IPS-20b (cell line): ENCODE data around the gene ISL2.

Source experiments
- H3K27ac ChIP-seq: one replicate; pipeline ENCODE4 v1.5.1; 2013; ENCODE audit warnings: low read length
- H3K27me3 ChIP-seq: 2 replicates; pipeline ENCODE4 v1.6.1; 2013; ENCODE audit warnings: mild to moderate bottlenecking, low read length, inconsistent platforms; ENCODE audit not compliant: insufficient read depth
- H3K36me3 ChIP-seq: 2 replicates; pipeline ENCODE4 v1.6.1; 2013; ENCODE audit warnings: low read depth, mild to moderate bottlenecking, inconsistent platforms, low read length, moderate library complexity; ENCODE audit not compliant: insufficient read depth
- H3K4me1 ChIP-seq: 2 replicates; pipeline ENCODE4 v1.6.1; 2013; ENCODE audit warnings: mild to moderate bottlenecking, control low read depth, inconsistent platforms, low read length, moderate library complexity; ENCODE audit not compliant: insufficient read depth
- H3K4me3 ChIP-seq: 2 replicates; pipeline ENCODE4 v1.5.1; 2013; ENCODE audit warnings: mild to moderate bottlenecking, low read length, inconsistent platforms
- H3K9ac ChIP-seq: 2 replicates; pipeline ENCODE4 v1.6.1; 2013; ENCODE audit warnings: low read depth, mild to moderate bottlenecking, inconsistent platforms, low read length, moderate library complexity
- H3K9me3 ChIP-seq: 2 replicates; pipeline ENCODE4 v1.6.1; 2013; ENCODE audit warnings: mild to moderate bottlenecking, low read depth, low read length, inconsistent platforms; ENCODE audit not compliant: insufficient read depth

Gene ISL2

GRCh38 chr15:76345583-76345879, 9.0 kb downstream of the ISL2 start:
- Histone ChIP-seq H3K27me3 (peaks cover 100% of the 10 kb centered on the region), H3K27ac (no peak overlapping the region), H3K9me3 (no peaks in the 10 kb centered on the region; the same call in none of the 2 replicates), H3K4me3 (peak overlapping the region; percentile 69), H3K9ac (no peak overlapping the region), H3K36me3 (no peaks in the 10 kb centered on the region), H3K4me1 (peaks cover 3% of the 10 kb centered on the region; the same call in 1 of the 2 replicates)

- Histone ChIP-seq H3K9me3 (no peaks in the 10 kb centered on the region; the same call in none of the 2 replicates), H3K27ac (no peak overlapping the region), H3K9ac (no peak overlapping the region; the same call in 1 of the 2 replicates), H3K36me3 (no peaks in the 10 kb centered on the region), H3K4me3 (peak overlapping the region; percentile 69), H3K27me3 (peaks cover 99% of the 10 kb centered on the region), H3K4me1 (no peaks in the 10 kb centered on the region)
Observed at GRCh38 chr15:76345880-76346668, 9.5 kb downstream of the ISL2 start.

- Histone ChIP-seq H3K36me3 (no peaks in the 10 kb centered on the region), H3K27me3 (peaks cover 97% of the 10 kb centered on the region), H3K4me1 (no peaks in the 10 kb centered on the region), H3K9me3 (no peaks in the 10 kb centered on the region; the same call in none of the 2 replicates), H3K27ac (no peak overlapping the region), H3K4me3 (peak overlapping the region; percentile 69), H3K9ac (no peak overlapping the region)
Observed at GRCh38 chr15:76346669-76347481, 10.3 kb downstream of the ISL2 start.

- Histone ChIP-seq H3K27ac (no peak overlapping the region), H3K9ac (no peak overlapping the region), H3K4me3 (peak overlapping the region; percentile 69; the same call in 1 of the 2 replicates), H3K36me3 (no peaks in the 10 kb centered on the region), H3K4me1 (no peaks in the 10 kb centered on the region), H3K9me3 (no peaks in the 10 kb centered on the region; the same call in 1 of the 2 replicates), H3K27me3 (peaks cover 90% of the 10 kb centered on the region)
Observed at GRCh38 chr15:76347482-76348055, 11.0 kb downstream of the ISL2 start.

GRCh38 chr15:76349301-76350070, 12.9 kb downstream of the ISL2 start:
- peaks cover 71% of the 10 kb centered on the region for H3K27me3 ChIP-seq
- no peak overlapping the region for H3K9ac ChIP-seq
- H3K36me3 ChIP-seq, result no peaks in the 10 kb centered on the region
- H3K9me3 ChIP-seq, result no peaks in the 10 kb centered on the region; the same call in 1 of the 2 replicates
- H3K27ac ChIP-seq, result no peak overlapping the region
- no peak overlapping the region for H3K4me3 ChIP-seq
- no peaks in the 10 kb centered on the region for H3K4me1 ChIP-seq

GRCh38 chr15:76353023-76353577, 16.5 kb downstream of the ISL2 start:
- Histone ChIP-seq H3K4me1 (no peaks in the 10 kb centered on the region), H3K27me3 (peaks cover 34% of the 10 kb centered on the region), H3K36me3 (no peaks in the 10 kb centered on the region), H3K4me3 (no peak overlapping the region), H3K9me3 (no peaks in the 10 kb centered on the region), H3K27ac (no peak overlapping the region), H3K9ac (no peak overlapping the region)

GRCh38 chr15:76353903-76354302, 17.3 kb downstream of the ISL2 start:
- Histone ChIP-seq H3K4me1 (no peaks in the 10 kb centered on the region), H3K36me3 (no peaks in the 10 kb centered on the region), H3K4me3 (no peak overlapping the region), H3K9ac (no peak overlapping the region), H3K27ac (no peak overlapping the region), H3K9me3 (no peaks in the 10 kb centered on the region), H3K27me3 (peaks cover 26% of the 10 kb centered on the region)

GRCh38 chr15:76354823-76355440, 18.4 kb downstream of the ISL2 start:
- H3K4me3 ChIP-seq, result no peak overlapping the region
- H3K27ac ChIP-seq, result no peak overlapping the region
- no peaks in the 10 kb centered on the region for H3K9me3 ChIP-seq
- H3K36me3 ChIP-seq, result no peaks in the 10 kb centered on the region
- H3K9ac ChIP-seq, result no peak overlapping the region
- no peaks in the 10 kb centered on the region for H3K4me1 ChIP-seq
- peaks cover 16% of the 10 kb centered on the region for H3K27me3 ChIP-seq

GRCh38 chr15:76358453-76358852, 21.9 kb downstream of the ISL2 start:
- H3K4me3 ChIP-seq, result no peak overlapping the region
- no peaks in the 10 kb centered on the region for H3K36me3 ChIP-seq
- H3K9me3 ChIP-seq, result no peaks in the 10 kb centered on the region
- H3K27me3 ChIP-seq, result no peaks in the 10 kb centered on the region
- no peaks in the 10 kb centered on the region for H3K4me1 ChIP-seq
- no peak overlapping the region for H3K27ac ChIP-seq
- H3K9ac ChIP-seq, result no peak overlapping the region

GRCh38 chr15:76359152-76359551, 22.6 kb downstream of the ISL2 start:
- H3K27ac ChIP-seq, result no peak overlapping the region
- no peaks in the 10 kb centered on the region for H3K4me1 ChIP-seq
- no peaks in the 10 kb centered on the region for H3K36me3 ChIP-seq
- no peak overlapping the region for H3K4me3 ChIP-seq
- H3K9ac ChIP-seq, result no peak overlapping the region
- no peaks in the 10 kb centered on the region for H3K9me3 ChIP-seq
- H3K27me3 ChIP-seq, result no peaks in the 10 kb centered on the region

GRCh38 chr15:76360416-76360815, 23.8 kb downstream of the ISL2 start:
- Histone ChIP-seq H3K36me3 (no peaks in the 10 kb centered on the region), H3K4me1 (no peaks in the 10 kb centered on the region)

More at GRCh38 chr15:76360416-76360815, 23.8 kb downstream of the ISL2 start:
- Histone ChIP-seq H3K27ac (no peak overlapping the region), H3K4me3 (no peak overlapping the region), H3K9me3 (no peaks in the 10 kb centered on the region), H3K9ac (no peak overlapping the region), H3K27me3 (no peaks in the 10 kb centered on the region)
